Measurements from ENCODE around the gene VTI1A. TPM values are rescaled to one million over a fixed set of nuclear protein-coding genes. Genes with fewer than 3 reads are reported as not detected.

VTI1A gene
- total RNA-seq, 4 donors from 2014 or later: 43.5 to 80.4 (median 62.3) TPM

- no peak for ATAC-seq (ENCODE audit: low FRiP score)
- DNase-seq (ENCODE audit: low spot score): no peak
- TF ChIP-seq CTCF (IDR thresholded peaks at IDR 0.05): no peak
Measured at GRCh38 chr10:112763916-112764520, 317.0 kb downstream of the VTI1A start.

DNA sequence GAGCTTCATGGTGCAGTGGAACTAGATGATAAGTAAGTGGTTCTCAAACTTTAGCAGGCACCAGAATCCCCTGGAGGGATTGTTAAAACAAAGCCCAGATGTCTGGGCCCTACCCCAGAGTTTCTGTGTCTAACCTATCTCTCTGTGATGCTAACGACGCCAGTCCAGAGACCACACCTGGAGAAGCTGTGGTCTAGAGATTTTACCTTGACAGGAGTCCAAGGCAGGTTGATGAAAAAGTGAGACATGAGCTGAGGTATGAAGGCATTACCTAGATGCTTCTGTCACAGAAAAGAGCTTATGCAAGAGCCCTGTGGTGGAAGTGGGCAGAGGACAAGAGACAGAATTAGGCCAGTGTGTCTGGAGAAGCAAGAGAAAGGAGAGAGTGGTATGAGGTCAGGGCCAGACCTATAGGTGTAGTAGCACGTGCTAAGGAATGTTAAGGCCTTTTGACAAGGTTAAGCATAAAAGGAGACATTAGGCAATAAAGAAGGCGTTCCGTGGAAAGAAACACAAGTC, 318.8 kb downstream of the VTI1A start:
- ATAC-seq (ENCODE audit: low FRiP score): no peak

GRCh38 chr10:112766636-112767035, 319.6 kb downstream of the VTI1A start:
- no peak for ATAC-seq (ENCODE audit: low FRiP score)
- DNase-seq (ENCODE audit: low spot score): no peak
- no peak for TF ChIP-seq CTCF (IDR thresholded peaks at IDR 0.05)

More for the DNA sequence above, 318.8 kb downstream of the VTI1A start:
- no peak for TF ChIP-seq CTCF (IDR thresholded peaks at IDR 0.05)
- DNase-seq (ENCODE audit: low spot score): no peak

- ATAC-seq (ENCODE audit: low FRiP score) (no peak), DNase-seq (ENCODE audit: low spot score) (no peak)
- TF ChIP-seq CTCF (IDR thresholded peaks at IDR 0.05): no peak
Measured at GRCh38 chr10:112767156-112767555, 320.1 kb downstream of the VTI1A start.

- ATAC-seq (ENCODE audit: low FRiP score): no peak
- no peak for DNase-seq (ENCODE audit: low spot score)
- TF ChIP-seq CTCF (IDR thresholded peaks at IDR 0.05): no peak
Measured at GRCh38 chr10:112768121-112768520, 321.1 kb downstream of the VTI1A start.

- TF ChIP-seq CTCF (IDR thresholded peaks at IDR 0.05): no peak
- no peak for DNase-seq (ENCODE audit: low spot score)
- no peak for ATAC-seq (ENCODE audit: low FRiP score)
Measured at GRCh38 chr10:112769081-112769480, 322.1 kb downstream of the VTI1A start.
